Measurements from ENCODE around the gene SYT1.

Gene SYT1

DNA sequence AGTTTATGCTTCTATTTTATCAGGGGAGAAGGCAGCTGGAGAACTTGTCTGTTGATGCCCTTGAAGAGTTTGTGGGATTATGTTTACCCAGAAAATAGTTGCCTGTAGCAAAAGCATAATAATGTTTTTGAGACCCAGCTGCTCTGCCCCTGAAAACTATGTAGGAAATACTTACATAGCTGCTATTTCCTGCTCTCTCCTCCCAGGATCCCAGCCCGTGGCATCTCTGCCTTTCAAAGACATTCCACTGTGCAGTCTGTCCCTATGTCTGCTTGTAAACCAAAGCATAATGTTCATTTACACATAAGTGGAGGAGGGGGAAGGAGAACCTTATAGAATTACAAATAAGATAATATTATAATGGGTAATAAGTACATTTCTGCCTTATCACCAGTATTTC, 198.7 kb downstream of the SYT1 start:
- no peak for DNase-seq

DNA sequence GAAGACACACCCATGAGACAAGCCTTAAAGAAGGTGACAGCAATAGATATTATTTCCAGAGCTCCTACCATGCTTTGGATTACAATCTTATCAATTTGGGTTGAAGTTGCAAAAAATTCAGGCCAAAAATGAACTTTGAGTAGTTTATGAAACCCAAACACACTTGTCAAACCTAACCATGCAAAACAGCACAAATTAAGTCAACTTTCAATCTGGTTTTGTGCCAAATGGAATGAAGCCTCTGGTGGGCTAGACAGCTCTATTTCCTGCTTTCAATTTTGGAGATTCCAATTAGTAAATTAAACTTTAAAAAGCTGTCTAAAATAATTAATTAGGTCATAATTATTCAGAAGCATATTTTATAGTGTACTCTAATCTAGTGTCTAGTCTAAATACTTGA, 203.4 kb downstream of the SYT1 start:
- no peak for DNase-seq

- DNase-seq, result no peak
Observed at GRCh38 chr12:79069009-79069408, 204.4 kb downstream of the SYT1 start.

DNA sequence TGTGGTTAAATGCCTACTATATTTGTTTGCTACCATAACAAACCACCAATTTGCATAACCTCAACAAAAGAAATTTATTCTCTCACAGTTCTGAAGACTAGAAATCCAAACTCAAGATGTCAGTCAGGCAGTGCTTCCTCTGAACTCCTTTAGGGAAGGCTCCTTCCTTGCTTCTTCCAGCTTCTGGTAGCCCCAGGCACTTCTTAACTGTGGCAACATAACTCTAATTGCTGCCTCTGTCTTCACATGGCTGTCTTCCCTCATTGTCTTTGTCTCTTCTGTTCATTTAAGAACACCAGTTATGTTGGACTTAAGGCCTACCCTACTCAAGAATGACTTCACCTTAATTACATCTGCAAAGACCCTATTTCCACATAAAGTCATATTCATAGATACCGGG, 206.9 kb downstream of the SYT1 start:
- no peak for DNase-seq

GRCh38 chr12:79073506-79073905, 208.9 kb downstream of the SYT1 start:
- DNase-seq, result no peak

- DNase-seq, result no peak
Observed at GRCh38 chr12:79082595-79082994, 218.0 kb downstream of the SYT1 start.

DNA sequence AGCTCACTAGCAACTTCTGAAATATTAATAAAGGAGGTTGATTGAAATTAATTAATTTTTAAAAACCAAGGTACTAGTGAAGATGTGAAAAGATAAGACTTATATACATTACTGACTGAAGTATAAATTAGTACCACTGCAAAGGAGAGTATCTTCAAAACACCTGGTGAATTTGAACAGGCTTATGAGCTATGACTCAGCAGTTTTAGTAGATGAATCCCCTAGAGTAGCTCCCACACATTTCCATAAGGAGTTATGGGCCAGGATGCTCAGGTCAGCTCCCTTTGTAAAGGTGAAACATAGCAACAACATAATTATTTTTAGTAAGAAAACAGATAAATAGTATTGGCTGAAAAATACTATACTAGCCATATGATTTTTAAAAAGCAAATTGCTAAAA, 218.6 kb downstream of the SYT1 start:
- DNase-seq, result no peak

GRCh38 chr12:79085106-79085682, 220.6 kb downstream of the SYT1 start:
- DNase-seq, result no peak

GRCh38 chr12:79086541-79087296, 222.1 kb downstream of the SYT1 start:
- no peak for DNase-seq

DNA sequence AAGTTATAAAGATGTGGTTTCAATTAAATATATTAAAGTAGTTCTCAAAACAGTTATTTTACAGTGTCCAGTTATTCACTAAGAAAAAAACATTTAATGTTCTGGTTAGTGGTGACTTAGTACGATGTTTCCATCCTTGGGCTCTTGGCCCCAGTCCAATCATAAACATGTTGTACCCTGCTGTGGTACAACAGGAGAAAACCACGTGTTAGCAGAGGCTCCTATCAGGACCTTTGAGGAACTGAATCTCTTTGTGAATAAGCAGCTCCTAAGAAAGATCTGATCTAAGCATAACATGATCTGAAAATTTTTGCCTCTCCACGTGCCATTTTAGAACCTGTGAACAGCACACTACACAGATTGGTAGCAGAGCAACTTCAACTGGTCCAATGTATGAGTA, 234.0 kb downstream of the SYT1 start:
- no peak for DNase-seq

- no peak for DNase-seq
Observed at GRCh38 chr12:79108962-79109361, 244.4 kb downstream of the SYT1 start.

DNA sequence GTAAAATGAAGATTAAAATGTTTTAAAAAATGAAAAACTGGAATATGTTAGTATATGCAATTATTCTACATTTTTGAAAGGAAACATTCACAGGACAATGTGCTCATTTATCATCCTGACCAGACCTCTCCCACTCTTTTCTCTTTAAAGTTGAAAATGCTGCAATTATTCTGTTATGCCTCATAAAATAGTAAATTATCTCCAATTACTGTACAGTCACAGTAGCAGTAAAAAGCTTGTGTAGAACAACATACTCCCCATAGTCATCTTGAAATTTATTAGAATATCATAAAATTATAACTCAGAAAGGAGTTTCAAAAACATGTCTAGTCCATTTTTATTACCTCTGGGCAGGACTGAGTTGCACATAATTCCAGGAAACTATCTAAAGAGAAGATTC, 250.3 kb downstream of the SYT1 start:
- no peak for DNase-seq

DNA sequence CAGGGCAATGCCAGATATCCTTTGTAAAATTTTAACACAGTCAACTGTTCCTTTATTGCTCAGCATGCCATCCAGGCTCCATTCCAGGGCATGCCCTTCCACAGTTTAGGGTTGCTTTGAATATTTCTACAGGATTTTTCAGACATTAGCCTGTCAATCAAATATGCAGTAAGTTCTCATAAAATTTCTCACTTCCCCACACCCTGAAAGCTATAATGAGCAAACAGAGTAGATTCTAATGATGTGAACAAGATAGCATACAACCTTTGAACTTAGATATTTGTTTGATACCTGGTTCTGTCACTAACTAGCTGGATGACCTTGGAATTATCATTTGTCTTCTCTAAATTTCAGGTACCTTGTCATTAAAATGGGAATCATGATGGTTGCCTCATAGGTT, 251.2 kb downstream of the SYT1 start:
- DNase-seq, result no peak

GRCh38 chr12:79119796-79120195, 255.2 kb downstream of the SYT1 start:
- DNase-seq, result no peak

- DNase-seq, result no peak
Observed at GRCh38 chr12:79121486-79121885, 256.9 kb downstream of the SYT1 start.

DNA sequence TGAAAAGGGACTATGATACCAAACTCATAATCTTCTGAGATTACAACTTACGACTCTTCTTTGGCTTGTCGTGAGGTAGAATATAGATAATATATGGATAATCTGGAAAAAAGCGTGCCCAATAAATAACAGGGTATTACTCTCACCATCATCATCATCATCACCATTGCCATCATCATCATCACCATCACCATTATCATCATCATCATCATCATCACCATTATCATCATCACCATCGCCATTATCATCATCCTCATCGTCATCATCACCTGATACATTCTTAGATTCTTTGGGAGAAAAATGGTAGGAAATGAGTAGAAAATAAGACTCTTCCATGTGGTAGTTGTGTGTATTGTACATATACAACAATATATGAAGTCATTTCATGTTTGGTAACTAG, 259.8 kb downstream of the SYT1 start:
- DNase-seq, result no peak

- no peak for DNase-seq
Observed at GRCh38 chr12:79125358-79125757, 260.8 kb downstream of the SYT1 start.

DNA sequence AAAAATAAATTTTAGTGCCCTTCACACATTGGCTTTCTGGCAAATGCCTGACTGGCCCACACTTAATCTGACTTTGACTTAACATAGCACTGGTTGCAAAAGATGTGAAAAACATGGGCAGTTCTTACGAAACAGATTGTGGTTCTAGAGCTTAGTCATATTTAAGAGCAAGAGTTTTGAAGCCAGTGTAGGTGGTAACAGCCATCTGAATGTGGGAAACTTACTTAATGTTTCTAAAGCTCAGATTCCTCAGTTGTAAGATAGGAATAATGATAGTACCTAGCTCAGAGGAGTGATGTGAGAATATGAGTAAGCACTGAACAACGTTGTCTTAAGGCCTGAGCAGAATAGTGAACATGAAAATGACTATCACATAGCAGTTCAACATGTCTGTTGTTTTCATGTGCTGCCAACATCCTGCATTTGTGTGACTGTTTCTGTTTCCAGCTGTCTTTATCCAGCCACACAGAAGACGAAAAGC, 262.7 kb downstream of the SYT1 start:
- no peak for DNase-seq

DNA sequence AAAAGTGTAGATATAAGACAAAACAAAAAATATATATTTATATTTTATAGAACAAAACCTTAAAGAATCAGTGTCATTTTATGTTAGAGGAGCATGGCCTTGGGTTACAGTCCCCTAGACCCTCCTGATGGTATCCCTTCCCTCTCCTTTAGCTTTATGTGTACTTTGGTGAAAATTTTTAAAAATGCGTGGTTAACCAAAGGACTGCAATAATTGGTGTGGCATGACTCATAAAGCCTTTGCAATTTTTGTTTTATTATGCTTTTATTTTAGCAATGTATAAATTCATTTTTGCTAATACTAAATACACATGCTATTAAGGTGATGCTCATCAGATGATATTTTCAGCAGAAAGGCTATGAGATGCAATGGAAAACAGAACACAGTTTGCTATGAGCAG, 264.4 kb downstream of the SYT1 start:
- no peak for DNase-seq

DNA sequence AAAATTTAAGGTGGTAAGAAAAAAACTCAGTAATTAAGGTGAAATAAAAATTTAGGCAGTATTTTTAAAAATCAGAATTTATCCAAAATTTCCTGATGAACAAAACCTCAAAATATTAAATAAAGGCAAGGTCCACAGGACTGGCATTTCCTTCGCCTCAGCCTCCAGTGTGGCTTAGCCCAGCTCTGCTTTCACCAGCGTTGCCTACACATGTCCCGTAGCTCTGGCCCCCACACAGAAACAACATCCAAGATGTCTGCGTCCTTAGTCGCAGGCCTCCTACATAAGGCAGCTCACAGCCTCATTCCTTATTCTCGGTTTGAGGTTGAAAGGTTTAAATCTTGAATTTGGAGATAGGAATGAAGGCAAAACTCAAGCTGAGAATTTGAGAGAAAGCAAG, 274.3 kb downstream of the SYT1 start:
- no peak for DNase-seq

- DNase-seq, result no peak
Observed at GRCh38 chr12:79140711-79141110, 276.1 kb downstream of the SYT1 start.

DNA sequence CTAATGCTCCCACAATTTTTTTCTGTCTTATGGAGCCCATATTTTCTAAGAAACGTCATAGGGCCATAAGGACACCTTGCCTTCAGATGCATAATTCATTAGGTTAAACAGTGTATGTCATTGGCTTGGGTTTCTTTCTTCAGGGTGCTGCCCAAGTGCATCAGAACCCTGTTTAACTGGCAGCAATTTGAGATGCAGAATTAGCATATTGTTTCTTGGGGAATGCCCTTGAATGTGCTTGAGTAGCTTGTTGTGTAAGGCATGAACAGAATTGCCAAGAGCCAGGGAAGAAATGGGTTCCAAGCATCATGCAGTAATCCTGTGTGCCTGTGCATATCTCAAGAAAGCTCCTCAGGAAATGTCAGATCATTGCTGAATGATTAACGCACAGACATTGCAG, 277.2 kb downstream of the SYT1 start:
- DNase-seq, result no peak

- DNase-seq, result no peak
Observed at GRCh38 chr12:79143803-79144202, 279.2 kb downstream of the SYT1 start.

DNA sequence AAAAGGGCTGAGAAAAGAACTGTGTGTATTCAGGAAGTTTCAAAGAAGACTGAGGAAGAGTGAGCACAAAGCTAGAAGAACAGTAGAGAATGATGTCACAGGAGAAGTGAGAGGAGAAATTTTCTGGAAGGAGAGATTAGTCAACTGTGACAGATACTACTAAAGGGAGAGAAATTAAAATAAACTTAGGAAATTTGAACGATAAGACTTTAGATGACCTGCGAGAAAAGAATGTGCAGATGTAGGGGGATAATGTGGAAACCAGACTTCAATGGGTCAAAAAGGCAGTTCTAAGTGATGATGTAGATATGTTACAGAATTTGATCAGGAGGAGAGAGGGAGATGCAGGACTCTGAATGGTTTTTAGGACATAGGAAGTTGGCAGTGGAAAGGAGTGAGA, 287.4 kb downstream of the SYT1 start:
- DNase-seq, result no peak

DNA sequence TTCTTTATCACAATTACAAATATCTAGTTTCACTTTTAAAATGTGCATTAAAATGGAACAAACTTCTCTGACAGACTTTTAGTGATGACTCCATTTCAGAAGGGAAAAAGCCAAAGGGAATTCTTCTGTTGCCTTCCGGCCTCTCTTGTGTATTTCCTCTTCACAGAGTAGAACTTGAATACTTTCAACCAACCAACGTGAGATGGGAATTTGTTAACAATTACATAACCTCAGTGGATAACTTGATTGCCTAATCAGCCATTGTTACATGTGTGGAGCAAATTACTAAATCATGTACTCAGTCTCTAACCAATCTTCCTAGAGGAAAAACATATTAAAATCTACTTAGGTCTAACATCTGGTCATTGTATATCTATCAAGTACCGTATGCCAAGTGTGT, 291.1 kb downstream of the SYT1 start:
- no peak for DNase-seq
